ENCODE measurements around the gene PCID2.

Gene PCID2

DNA sequence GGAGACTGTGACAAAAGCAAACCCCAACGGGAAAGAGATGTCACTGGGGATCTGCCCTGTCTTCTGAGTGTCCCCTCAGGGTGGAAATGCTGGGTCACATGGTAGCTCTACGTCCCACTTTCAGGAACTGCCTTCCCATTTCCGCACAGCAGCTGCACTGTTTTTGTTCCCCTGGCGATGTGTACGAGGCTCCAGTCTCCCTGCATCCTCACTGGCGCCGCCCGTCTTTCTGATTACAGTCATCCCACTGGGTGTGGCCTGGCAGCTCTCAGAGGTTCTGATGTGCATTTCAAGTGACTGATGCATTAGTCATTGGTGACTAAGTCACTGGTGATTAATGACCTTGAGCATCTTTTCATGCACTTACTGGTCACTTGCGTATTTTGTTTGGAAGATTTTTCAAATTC, 21.2 kb downstream of the PCID2 start:
- DNase-seq (ENCODE audit: low read depth): peak; percentile 100

DNA sequence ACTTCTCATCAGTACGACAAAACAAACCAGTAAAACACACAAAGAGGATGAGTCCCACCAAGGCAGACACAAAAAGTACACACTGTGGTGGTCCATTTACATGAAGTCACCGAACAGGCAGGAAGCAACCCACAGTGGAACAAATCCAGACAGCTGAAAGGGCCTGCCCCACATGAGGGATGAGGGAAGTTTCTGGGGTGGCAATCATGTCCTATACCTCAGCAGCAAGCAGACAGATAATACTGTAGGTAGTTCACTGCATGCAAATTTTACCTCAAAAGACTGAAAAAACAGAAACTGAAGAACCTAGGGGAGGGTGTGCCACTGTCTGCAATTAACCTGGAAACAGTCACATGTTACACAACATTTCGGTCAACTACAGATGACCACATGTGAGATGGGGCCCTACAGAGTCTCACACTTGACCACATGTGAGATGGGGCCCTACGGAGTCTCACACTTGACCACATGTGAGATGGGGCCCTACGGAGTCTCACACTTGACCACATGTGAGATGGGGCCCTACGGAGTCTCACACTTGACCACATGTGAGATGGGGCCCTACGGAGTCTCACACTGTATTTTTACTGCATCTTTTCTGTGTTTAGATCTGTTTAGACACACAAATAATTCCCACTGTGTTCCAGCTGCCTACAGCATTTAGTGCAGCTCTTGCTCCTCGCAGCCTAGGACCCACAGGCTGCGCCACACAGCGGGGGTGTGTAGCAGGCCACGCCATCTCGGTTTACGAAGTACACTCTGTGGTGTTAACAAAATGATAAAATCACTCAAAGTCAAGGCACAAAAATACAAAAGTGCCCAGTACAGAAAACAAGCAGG, 22.2 kb downstream of the PCID2 start:
- peak; percentile 35 for DNase-seq (ENCODE audit: low read depth)

DNA sequence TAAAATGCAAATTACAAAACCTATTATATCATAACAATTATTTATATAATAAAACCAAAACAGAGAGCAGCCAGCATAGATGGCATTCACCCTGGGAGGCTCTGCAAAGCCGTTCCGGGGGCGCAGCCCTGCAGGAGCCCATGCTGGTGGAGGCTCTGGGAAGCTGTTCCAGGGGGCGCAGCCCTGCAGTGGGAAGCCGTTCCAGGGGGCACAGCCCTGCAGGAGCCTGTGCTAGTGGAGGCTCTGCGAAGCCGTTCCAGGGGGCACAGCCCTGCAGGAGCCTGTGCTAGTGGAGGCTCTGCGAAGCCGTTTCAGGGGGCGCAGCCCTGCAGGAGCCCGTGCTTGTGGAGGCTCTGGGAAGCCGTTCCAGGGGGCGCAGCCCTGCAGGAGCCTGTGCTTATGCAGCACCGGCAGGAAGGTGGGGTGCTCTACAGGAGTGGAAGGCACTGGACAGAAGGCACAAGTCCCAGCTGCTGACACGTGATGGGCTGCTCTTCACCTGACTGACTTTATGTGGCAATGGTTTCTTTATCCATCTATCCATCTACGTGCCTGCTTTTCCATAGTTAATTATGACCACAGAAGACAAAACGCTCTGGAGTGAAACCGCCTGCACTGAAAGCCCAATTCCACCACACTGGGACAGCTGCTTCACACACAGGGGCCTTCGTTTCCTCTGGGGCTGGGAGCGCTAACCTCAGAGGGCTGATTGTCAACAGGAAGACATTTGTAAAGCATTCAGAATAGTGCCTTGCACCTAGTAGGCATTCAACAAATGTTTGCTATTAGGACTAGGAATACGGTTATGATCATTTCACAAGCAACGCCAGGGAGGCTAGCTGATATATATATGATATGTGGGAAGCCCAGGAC, 23.7 kb downstream of the PCID2 start:
- DNase-seq (ENCODE audit: low read depth): no peak

DNA sequence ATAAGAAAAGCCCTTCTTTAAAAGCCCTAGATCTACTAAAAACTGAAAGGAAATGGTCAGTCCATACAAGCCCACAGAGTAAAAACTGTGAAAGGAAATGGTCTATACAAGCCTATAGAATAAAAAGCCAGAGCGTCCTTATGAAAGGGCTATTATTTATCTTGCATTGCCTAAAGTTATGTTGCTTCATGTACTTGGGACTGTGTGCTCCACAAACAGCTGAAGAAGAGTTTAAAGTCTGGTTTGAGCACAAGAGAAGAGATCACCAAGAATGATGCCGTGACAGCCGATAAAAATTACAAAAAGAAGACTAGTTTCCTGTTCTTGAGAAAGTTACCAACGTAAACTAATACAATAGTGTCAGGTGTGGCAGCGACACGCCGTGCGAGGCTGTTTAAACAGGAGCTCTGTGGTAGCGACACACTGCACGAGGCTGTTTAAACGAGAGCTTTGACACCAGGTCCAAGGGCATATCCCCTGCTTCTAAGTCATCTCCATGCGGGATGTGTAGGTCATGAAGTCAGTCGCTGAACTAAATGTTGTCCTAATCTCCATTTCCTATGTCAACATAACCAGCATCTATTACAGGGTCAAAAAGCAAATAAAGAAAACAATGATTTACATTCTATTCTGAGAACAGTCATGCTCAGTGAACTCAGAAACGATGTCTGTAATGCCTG, 24.9 kb downstream of the PCID2 start:
- no peak for DNase-seq (ENCODE audit: low read depth)

DNA sequence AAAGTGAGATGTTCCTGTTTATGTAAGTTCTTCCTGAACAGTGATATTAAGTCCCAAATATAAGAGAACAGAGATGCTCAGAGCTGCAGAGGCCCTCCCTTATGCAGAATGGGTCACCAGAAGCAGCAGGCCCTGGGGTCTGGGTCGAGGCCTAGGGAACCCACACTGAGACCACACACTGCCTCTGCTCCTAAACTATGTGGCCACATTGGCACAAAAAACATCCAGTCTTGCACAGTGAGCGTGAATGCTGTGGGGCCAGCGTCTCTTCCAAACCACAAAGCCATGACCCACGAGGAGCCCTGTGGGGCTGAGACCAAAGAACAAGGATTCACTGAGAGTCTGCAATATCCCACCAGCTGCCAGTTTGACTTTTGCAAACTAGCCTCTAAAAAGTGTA, 26.4 kb downstream of the PCID2 start:
- peak; percentile 32 for DNase-seq (ENCODE audit: low read depth)

DNA sequence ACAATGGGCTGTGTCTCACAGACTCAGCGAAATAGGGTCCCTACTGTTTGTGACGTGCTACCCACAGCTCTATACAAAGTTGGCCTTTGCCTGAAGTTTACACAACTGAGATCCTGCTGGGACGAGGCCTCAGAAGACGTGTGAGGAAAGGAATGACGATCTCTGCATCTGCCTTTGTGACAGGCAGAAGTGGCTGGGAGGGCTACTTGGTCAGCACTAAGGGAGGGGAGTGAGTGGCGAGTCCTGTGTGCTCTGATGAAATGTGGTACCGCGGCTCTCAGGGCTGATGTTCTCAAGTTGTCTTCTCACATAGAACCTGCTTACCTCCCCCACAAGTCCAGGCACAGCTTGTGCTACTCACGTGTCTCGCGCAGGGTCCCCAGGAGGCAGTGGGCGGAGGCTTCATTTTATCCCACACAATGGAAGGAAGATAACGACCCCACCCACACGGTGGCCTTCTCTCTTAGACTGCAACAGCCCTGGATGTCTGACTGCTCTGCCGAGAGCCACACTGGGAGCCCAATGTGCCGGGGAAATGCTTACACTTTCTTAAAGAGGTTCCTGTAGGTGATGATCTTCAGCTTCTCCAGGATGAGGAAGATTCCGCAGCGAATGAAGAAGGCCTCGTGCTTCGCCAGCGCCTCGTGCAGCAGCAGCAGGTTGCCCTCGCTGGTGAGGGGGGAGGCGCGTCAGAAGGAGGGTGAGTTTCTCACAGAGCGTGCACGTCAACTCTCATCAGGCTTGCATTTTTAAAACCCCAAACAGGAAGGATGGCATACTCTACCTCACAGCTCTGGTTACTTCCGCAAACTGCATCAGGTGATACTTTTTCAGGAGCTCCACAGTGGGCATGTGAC, 28.9 kb downstream of the PCID2 start:
- DNase-seq (ENCODE audit: low read depth): peak; percentile 58

DNA sequence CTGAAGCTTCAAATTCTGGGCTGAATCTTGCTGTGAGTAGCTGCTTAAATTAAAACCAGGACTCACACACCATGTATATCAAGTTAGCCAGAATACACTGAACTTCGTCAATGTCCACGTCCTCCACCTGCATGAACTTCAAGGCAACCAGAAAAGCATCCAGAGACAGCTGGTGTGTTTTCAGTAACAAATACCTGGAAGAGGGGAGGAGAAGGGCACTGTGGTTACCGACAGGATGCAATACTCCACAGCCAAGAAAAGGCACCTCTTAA, 29.6 kb downstream of the PCID2 start:
- DNase-seq (ENCODE audit: low read depth): no peak

DNA sequence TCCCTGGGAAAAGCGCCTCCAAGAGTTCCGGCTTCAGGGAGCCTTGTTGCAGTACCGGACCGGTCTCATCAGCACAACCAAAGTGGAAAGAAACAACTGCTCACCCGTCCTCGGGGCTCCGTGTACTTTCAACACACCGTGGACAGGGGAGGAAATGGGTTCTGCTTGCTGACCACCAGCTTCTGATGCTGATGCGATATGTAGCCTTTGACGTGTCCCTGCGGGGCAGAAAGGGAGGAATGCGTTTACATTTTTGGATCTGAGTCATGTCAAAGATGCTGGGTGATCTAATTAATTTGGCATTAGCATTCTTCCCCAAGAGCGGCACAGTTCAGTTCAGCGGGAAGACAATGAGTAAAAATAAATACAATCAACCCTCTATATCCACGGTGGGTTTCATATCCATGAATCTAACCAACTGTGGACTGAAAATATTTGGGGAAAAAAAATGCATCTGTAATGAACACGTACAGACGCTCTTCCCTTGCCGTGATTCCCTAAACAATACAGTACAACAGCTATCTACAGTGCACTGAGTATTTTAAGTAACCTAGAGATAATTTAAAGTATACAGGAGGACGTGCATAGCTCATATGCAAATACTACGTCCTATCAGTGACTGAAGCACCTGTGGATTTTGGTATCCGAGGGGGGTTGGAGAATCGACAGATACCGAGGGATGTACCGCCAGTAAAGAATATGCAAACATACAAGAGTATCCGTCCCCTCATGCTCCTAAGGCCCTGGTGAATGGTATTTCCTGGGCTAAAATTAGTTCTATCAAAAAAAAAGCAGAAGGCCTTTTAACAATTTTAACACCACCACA, 30.2 kb downstream of the PCID2 start:
- DNase-seq (ENCODE audit: low read depth): peak; percentile 99

DNA sequence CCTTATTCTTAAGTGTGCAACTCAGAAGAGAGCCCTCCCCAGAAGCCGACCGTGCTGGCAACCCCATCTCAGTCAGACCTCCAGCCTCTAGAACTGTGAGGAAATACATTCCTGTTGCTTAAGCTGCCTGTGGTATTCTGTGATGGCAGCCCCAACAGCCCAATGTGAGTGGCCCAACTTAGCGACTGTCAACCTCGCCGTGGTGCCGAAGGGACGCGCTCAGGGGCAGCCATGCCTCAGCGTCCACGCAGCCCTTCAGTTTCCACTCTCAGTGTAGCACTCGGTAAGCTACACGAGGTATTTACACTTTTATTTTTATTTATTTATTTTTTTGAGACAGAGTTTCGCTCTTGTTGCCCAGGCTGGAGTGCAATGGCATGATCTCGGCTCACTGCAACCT, 31.6 kb downstream of the PCID2 start:
- DNase-seq (ENCODE audit: low read depth): no peak

DNA sequence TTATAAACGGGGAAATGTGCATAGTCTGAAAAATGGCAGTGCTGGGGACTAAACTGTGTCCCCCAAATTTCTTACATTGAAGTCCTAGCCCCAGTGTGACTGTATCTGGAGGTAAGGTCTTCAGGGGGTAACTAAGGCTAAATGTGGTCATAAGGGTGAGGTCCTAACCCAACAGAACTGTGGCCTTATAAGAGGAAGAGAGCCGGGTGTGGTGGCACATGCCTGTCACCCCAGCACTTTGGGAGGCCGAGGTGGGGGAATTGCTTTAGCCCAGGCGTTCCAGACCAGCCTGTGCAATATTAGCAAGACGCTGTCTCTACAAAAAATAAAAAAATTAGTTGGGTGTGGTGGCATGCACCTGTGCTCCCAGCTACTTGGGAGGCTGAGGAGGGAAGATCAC, 32.2 kb downstream of the PCID2 start:
- DNase-seq (ENCODE audit: low read depth): no peak

DNA sequence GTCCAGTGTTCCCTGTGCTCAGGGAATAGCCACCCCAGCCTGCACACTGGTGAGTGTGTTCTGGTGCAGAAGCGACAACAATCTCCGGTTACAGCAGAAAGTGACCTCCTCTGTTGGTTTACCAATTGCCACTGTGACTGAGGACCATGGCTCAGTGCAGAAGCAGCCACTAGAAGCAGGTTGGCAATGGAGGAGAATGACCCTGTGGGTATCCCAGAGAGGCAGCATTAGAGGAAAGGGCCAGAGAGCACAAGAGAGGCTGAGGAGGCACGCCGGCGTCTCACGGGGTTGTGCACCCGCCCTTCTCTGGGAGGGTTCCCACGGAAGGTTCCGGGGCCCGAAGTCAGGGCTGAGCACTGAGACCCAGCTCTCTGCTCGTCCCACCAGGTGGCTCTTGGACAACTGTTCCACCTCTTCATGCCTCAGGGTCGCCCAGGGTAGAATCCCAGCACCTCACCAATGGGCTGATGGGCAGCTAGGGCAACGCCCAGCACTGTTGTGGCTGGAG, 36.0 kb downstream of the PCID2 start:
- no peak for DNase-seq (ENCODE audit: low read depth)

DNA sequence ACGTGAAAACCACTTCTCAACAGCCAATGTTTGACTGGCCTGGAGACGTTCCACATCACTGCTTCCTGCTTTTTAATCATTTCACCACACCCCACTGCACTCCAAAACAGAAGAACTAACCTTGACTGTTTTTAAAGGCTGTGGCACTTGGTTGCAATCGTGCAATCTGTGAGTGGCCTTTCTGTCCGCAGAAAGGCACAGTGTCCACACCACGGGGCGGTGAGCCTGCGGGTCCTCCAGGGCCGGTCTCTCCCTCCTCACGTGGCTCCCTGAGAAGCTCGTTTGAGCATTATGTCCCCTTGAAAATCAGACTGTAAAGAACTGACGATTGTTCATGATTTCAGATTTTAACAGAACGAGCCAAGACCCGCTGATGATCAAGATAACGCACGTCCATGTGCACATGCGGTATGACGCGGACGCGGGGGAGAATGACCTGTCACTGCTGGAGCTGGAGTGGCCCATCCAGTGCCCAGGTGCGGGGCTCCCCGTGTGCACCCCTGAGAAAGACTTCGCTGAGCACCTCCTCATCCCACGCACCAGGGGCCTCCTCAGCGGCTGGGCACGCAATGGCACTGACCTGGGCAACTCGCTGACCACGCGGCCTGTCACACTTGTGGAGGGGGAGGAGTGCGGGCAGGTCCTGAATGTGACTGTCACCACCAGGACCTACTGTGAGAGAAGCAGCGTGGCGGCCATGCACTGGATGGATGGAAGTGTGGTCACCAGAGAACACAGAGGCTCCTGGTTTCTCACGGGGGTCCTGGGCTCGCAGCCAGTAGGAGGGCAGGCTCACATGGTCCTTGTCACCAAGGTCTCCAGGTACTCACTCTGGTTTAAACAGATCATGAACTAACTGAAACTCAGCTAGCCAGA, 37.0 kb downstream of the PCID2 start:
- DNase-seq (ENCODE audit: low read depth): no peak

DNA sequence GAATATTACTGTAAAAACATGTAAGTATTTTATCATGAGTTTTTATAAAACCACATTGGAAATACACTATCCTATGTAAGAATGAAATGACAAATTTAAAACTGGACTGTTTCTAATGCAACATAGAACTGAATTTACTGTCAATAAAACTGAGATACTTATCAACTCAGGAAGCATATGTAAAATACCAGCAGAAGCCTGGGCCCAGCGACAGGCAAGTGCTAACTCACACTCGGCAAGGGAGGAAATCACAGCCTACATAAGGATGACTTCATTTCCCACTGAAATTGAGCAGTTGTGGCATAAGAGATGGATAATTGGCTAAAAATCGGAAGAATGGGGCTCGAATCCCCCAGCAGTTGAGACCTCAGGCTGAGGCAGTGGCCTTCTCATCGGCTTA, 38.0 kb downstream of the PCID2 start:
- no peak for DNase-seq (ENCODE audit: low read depth)

DNA sequence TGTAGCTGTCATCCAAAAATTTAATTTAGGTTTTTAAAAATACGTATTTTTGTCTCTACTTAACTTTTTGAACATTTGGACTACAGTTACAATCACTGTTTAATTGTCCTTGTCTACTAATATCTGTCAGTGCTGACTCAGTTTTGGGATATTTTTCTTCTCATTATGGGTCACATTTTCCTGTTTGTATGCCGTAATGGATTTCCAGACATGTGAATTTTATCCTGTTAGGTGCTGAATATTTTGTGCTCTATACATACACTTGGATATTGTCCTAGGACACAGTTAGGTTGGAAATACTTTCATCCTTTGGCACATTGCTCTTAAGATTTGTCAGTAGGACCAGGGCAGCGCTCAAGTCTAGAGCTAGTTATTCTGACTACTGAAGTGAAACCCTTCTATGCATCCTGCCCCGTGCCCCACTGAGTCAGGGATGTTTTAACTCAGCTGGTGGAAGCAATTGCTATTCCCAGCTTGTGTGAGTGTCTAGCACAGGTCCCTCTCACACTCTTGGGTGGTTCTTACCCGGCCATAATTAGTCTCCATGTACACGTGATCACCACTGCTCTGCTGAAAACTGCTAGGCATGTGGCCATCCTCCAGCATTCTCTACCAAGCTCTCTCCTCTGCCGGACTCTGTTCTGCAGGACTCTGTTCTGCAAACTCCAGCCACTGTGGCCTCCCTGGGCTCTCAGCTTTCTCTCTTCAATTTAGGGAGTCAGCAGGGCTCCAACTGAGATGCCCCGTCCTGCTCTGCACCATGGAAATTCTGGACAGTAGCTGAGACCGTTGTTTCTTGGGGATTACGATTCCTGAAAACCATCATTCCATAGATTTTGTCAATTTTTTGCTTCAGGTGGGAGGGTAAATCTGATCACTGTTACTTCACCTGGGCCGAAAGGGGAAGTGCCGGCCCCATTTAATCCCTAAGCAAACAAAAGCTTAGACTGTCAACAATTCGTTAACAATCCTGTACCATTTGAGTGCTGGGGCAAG, 38.9 kb downstream of the PCID2 start:
- no peak for DNase-seq (ENCODE audit: low read depth)

DNA sequence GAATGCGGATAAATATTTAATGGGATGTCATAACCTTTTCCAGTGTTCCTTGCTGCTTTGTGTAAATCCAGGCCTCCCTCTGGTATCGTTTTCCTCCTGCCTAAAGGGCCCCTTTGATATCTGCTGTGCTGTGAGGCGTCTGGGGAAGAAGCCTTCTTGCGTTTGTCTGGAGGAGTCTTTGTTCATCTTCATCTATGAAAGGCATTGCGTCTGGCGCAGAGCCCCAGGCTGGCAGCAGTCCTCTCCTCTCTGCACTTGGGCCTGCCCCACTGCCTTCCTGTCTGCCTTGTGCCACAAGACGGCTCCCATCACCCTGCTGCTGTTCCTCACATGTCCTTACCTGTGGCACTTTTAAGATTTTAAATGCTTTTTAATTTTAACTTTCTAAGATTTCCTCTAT, 40.3 kb downstream of the PCID2 start:
- no peak for DNase-seq (ENCODE audit: low read depth)

DNA sequence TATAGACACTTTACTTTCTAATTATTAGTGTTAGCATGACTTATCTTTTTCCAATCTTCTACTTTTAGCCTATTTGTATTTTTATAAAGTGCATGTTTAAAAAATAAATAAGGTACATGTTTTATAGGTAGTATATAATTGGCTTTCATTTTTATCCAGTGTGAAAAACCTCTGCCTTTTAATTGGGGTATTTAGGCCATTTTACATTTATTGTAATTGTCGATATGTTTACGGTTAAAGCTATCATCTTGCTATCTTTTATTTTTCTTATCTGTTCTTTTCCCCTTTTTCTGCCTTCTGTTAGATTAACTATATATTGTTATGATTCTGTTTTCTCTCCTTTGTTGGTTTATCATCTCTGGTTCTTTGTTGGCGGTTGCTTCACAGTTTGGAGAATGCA, 40.9 kb downstream of the PCID2 start:
- DNase-seq (ENCODE audit: low read depth): no peak

DNA sequence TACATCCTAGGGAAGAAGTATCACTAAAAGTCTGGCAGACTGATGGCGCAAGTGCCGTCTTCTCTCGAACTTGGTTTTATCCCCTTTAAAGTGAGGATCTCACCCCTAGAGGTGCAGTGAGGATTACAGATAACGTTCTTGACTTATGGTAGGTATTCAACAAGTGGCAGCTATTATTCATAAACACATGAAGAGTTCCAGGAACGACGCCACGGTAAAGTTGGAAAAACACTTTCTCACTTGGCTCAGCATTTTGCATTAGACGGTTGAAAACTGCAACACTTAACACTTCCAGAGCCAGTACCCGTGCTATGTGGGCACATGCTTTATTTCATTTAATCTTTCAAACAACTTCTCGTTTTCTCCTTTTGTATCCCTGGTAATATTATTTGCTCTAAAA, 41.3 kb downstream of the PCID2 start:
- no peak for DNase-seq (ENCODE audit: low read depth)

DNA sequence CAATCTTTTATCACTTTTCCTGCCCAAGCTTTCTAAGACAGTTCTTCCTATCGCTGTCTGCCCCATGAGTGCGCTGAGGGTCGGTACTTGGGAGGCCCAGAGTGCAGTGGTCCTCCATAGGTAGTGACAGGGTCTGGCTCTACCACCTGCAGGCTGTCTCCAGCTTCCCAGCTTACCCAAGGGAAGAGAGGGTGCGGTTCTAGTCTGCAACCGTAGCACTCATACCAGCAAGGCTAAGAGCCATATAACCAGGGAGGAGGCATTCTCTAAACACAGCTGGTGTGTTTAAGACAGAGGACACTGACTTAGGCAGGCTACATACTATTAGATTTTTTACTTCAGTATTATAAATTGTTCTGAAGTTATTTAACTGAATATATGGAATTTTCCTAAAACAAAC, 41.8 kb downstream of the PCID2 start:
- no peak for DNase-seq (ENCODE audit: low read depth)

DNA sequence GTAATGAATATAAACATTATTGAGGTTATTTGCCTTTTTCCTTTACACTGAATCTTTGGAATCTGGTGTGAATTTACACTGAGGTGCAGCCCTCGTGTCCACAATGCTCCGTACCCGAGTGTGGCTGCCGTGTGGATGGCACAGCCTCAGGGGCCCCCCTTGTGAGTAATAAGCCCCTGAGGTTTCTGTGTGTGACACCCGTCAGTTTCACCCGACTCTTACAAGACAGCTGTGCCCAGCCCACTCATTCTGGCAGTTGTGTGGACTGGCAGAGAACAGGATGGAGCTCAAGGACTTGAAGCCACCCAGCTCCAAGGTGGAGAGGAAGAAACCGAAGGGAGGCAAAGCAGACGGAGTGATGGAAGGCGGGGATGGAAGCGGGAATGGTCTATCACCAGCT, 42.2 kb downstream of the PCID2 start:
- no peak for DNase-seq (ENCODE audit: low read depth)
